NCI-H345 treated with DMSO at 0.1 percent for 48 hours (cell line): Measurements from ENCODE around the gene WDR45B.
"Not testable (repeated sequence)": the region's sequence is repeated elsewhere in the genome, so short reads cannot be mapped to it uniquely, and the experiment has no call there.

Source experiments
- DNase-seq: peaks from one replicate; lab custom pipeline; 2025; ENCODE audit not compliant: unreplicated experiment; lab: John Stamatoyannopoulos, UW

WDR45B gene

GRCh38 chr17:82658331-82658730, 10.1 kb upstream of the WDR45B start:
- DNase-seq: no peak

GRCh38 chr17:82657926-82658325, 9.7 kb upstream of the WDR45B start:
- DNase-seq: no peak

GRCh38 chr17:82656266-82656665, 8.0 kb upstream of the WDR45B start:
- no peak for DNase-seq

GRCh38 chr17:82655523-82655922, 7.3 kb upstream of the WDR45B start:
- DNase-seq: no peak

DNA sequence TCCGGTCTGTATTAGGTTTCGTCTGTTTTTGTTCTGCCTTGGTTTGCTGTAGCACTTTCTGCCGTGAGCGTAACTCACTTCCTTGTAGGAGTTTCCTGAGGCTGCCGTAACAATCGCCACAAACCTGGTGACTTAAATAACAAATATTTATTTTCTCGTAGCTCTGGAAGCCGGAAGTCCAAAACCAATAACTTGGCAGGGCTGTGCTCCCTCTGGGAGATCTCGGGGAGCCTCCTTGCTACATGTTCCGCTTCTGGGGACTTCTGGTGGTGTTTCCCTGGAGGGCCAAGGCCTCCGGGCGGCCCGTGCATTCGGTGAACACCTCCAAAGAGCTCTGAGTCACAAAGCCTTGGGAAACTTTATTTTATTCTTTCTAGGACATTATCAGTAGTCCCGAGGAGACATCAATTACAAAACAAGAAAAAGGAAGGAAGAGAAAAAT, 6.8 kb upstream of the WDR45B start:
- DNase-seq: no peak

DNA sequence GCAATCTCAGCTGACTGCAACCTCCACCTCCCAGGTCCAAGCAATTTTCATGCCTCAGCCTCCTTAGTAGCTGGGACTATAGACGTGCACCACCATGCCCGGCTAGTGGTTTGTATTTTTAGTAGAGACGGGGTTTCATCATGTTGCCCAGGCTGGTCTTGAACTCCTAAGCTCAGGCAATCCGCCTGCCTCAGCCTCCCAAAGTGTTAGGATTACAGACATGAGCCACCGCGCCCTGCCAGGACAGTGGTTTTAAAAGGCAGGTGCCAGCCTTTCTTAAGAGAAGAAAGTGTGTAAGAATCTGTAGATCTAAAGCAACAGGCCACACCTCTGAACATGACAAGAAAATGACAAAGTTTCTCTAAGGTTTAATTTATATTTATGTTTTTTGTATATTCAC, 6.4 kb upstream of the WDR45B start:
- not testable (repeated sequence) for DNase-seq

- no peak for DNase-seq
Observed at GRCh38 chr17:82653651-82654528, 5.6 kb upstream of the WDR45B start.

DNA sequence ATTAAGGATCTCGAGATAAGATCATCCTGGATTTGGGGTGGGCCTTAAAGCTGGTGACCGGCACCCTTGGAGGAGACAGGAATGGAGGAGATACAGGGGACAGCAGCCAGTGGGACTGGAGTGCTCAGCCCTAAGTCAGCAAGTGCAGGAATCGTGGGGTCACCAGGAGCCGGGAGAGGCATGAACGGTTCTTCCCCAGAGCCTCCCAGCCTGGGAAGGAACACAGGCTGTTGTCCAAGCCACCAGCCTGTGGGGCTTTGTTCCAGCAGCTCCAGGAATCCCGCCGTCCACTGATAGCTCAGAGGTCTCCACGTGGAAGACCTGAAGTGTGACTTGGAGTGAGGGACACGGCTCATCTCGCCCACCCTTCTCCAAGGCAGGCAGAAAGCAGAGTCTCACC, 2.5 kb upstream of the WDR45B start:
- no peak for DNase-seq

- no peak for DNase-seq
Observed at GRCh38 chr17:82649501-82650261, 1.4 kb upstream of the WDR45B start.

DNA sequence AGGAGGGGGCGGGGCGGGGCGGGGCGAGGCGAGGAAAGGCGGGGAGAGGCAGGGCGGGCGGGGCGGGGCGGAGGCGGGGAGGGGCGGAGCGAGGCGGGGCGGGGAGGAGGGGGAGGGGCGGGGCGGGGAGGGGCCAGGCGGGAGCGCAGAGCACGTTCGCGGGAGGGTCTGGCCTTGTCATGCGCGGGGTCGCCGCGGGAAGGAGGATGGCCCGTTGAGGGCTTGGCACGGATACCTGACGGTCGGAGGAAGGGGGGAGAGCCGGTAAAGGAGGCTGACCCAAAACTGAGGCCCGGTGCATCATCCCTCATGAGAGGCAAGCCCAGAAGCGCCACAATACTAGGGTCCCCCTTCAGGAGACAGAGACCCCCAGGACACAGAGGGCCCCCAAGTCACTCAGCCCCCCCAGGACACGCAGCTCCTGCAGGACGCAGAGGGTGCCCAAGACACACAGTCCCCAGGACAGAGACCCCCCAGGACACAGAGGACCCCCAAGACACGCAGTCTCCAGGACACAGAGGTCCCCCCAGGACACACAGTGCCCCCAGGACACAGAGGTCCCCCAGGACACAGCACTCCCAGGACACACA, 593 bp upstream of the WDR45B start:
- peak; percentile 18 for DNase-seq

GRCh38 chr17:82647593-82648164, 565 bp downstream of the WDR45B start:
- DNase-seq: no peak

DNA sequence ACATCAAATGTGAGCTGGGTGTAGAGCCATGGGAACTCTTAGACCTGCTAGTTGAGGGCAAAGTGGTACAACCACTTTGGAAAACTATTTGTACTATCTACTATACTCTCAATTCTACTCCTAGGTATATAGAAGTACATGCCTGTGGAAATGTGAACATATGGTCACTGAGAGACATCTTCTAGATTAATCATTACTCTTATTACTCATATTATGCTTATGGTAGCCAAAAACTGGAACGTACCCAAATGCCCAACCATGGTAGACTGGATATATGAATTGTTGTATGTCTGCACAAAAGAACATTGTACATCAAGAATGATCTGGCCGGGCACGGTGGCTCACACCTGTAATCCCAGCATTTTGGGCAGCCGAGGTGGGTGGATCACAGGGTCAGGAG, 2.7 kb downstream of the WDR45B start:
- no peak for DNase-seq

DNA sequence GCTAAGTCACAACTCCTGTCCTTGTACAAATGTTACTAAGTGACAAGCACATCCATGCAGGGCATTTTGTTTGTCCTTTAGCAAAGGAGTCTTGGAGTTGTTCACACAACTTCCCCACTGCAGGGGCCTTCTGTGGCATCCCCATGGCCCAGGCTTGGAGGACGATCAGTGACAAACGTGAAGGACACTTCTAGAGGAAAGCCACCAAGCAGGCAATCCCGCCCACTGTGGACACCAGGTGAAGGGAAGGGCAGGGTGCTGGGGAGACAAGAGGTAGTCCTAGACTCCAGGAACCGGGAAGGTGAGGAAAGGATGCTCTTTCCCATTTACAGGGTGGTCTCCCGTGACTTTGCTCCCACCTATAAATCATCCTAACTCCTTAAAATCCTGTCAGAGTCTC, 4.1 kb downstream of the WDR45B start:
- DNase-seq: no peak

GRCh38 chr17:82642022-82642421, 6.2 kb downstream of the WDR45B start:
- no peak for DNase-seq

GRCh38 chr17:82640036-82640435, 8.2 kb downstream of the WDR45B start:
- no peak for DNase-seq

DNA sequence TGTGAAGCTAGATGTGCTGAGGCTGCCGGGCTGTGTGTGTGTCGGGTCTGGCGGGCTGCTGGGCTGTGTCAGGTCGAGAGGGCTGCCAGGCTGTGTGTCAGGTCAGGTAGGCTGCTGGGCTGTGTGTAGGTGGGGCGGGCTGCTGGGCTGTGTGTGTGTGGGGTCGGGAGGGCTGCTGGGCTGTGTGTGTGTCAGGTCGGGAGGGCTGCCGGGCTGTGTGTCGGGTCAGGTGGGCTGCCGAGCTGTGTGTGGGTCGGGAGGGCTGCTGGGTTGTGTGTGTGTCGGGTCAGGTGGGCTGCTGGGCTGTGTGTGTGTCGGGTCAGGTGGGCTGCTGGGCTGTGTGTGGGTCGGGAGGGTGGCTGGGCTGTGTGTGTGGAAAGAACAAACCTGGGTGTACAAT, 8.6 kb downstream of the WDR45B start:
- DNase-seq: no peak

DNA sequence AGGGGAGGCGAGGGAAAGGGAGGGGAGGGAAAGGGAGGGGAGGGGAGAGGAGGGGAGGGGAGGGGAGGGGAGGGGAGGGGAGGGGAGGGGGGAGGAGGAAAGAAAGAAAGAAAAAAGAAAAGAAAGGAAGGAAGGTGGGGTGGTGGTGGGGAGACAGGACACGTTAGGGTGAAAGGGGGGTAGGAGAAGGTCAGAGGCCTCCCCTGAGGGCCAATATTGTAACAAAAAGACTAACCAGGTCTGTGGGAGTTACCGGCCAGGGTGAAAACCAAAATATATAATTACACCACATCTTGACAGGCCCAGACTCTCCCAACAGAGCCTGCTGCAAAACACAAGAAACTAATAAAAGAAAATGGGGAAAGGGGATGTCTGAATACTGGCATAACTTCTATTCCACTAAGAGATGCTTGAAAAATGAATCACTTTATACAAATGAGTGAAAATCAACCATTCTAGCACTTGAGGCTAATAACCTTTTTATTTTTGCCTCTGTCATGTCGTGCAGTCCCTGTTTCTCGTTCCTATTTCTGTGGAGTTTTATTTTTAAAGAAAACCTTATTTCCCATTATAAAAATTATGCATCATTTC, 10.0 kb downstream of the WDR45B start:
- DNase-seq: no peak

- no peak for DNase-seq
Observed at GRCh38 chr17:82636626-82637598, 11.3 kb downstream of the WDR45B start.

DNA sequence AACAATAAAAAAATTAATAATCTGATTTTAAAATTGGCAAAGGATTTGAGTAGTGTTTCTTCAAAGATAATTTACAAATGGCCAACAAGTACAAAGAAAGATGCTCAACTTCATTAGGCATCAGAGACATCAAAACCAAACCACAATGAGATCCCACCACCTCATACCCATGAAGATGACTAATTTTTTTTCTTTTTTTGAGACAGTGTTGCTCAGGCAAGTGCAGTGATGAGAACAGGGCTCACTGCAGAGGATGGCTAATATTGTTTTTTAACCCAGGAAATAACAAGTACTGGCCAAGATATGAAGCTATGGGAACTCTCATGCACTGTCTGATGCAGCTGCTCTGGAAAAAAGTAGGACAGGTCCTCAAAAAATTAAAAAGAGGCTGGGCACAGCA, 14.9 kb downstream of the WDR45B start:
- no peak for DNase-seq

- DNase-seq: no peak
Observed at GRCh38 chr17:82632451-82632850, 15.8 kb downstream of the WDR45B start.
